Measurements from ENCODE around the gene CCDC86.

Gene CCDC86, protein sequence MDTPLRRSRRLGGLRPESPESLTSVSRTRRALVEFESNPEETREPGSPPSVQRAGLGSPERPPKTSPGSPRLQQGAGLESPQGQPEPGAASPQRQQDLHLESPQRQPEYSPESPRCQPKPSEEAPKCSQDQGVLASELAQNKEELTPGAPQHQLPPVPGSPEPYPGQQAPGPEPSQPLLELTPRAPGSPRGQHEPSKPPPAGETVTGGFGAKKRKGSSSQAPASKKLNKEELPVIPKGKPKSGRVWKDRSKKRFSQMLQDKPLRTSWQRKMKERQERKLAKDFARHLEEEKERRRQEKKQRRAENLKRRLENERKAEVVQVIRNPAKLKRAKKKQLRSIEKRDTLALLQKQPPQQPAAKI

DNA sequence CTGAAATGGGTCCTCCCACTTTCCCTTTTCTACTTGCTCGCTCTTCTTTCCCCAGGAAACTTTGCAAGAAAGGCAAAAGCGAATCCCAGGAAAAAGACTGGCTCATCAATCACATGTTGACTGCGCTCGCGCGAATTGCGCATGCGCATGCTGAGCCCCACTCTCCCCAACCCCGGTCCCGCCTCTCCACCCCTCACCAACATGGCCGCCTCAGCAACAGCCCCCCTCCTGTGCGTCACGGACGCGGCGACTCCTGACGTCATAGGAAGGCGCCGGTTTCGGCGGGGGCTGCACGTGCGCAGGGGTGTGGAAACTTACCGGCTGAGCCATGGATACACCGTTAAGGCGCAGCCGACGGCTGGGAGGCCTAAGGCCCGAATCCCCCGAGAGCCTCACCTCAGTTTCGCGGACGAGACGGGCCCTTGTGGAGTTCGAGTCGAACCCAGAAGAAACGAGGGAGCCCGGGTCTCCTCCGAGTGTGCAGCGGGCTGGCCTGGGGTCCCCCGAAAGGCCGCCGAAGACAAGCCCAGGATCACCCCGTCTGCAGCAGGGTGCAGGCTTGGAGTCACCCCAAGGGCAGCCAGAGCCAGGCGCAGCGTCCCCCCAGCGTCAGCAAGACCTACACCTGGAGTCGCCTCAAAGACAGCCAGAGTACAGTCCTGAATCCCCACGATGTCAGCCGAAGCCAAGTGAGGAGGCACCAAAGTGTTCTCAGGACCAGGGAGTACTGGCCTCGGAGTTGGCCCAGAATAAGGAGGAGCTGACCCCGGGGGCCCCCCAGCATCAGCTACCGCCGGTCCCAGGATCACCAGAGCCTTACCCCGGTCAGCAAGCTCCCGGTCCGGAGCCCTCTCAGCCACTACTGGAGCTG lies at the start of gene CCDC86:
CCDC86 (plus strand) TSS at position 317 of the 871 bp plus-strand sequence; CDS start at position 329, 12 bp downstream.
- no peak for TF ChIP-seq Cebpa-rat (IDR thresholded peaks at IDR 0.05)
- H4K20me1 ChIP-seq, result peaks cover 41% of the 10 kb centered on the region
- H3K4me3 ChIP-seq, result peak within 1 kb of the TSS; percentile 88
- no peaks in the 10 kb centered on the region for H3K9me3 ChIP-seq
- H3K27ac ChIP-seq, result peak within 1 kb of the TSS; percentile 88
- no peaks in the 10 kb centered on the region for H3K27me3 ChIP-seq
- peak within 1 kb of the TSS; percentile 92 for H3K9ac ChIP-seq
- peaks cover 47% of the 10 kb centered on the region for H3K4me1 ChIP-seq
- H3K36me3 ChIP-seq, result peaks cover 10% of the 10 kb centered on the region; the same call in 1 of the 2 replicates
- H3K4me2 ChIP-seq, result peak within 1 kb of the TSS; percentile 97

GRCh38 chr11:60792521-60792920 lies 49.4 kb upstream of the CCDC86 start:
- Histone ChIP-seq H3K4me1 (peaks cover 10% of the 10 kb centered on the region), H3K27me3 (no peaks in the 10 kb centered on the region), H3K9ac (no peak overlapping the region), H4K20me1 (no peaks in the 10 kb centered on the region), H3K27ac (no peak overlapping the region), H3K36me3 (no peaks in the 10 kb centered on the region), H3K4me2 (no peak overlapping the region), H3K9me3 (peaks cover 34% of the 10 kb centered on the region), H3K4me3 (no peak overlapping the region)
- TF ChIP-seq Cebpa-rat (IDR thresholded peaks at IDR 0.05), result no peak

DNA sequence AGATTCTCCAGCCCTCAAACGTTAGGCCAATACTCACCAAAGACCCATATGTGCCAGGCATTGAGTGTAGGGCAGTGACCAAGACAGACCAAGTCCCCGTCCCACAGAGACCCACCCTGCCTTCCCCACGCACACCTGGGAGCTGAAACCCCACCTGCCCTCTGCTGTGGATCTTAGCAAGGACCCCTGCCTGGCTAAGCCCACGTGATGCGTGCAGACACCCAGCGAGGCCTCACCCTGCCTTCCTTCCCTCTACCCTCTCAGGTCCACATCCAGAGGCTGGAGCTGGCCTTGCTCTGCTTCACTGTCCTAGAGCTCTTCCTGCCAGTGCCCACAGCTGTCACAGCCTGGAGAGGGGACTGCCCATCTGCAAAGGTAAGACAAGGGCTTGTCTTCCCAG lies 46.6 kb upstream of the CCDC86 start:
- peaks cover 19% of the 10 kb centered on the region for H3K4me1 ChIP-seq
- H3K4me3 ChIP-seq, result no peak overlapping the region
- TF ChIP-seq Cebpa-rat (IDR thresholded peaks at IDR 0.05), result no peak
- no peaks in the 10 kb centered on the region for H3K36me3 ChIP-seq
- H3K27me3 ChIP-seq, result no peaks in the 10 kb centered on the region
- no peak overlapping the region for H3K9ac ChIP-seq
- H3K9me3 ChIP-seq, result peaks cover 31% of the 10 kb centered on the region
- no peak overlapping the region for H3K27ac ChIP-seq
- H3K4me2 ChIP-seq, result no peak overlapping the region
- H4K20me1 ChIP-seq, result no peaks in the 10 kb centered on the region

GRCh38 chr11:60797846-60798630 lies 43.9 kb upstream of the CCDC86 start:
- H3K9me3 ChIP-seq, result peaks cover 5% of the 10 kb centered on the region; the same call in 1 of the 2 replicates
- H3K9ac ChIP-seq, result no peak overlapping the region
- H3K27me3 ChIP-seq, result no peaks in the 10 kb centered on the region
- H3K27ac ChIP-seq, result no peak overlapping the region
- peak overlapping the region; percentile 56 for H3K4me2 ChIP-seq
- no peak for TF ChIP-seq Cebpa-rat (IDR thresholded peaks at IDR 0.05)
- H3K4me3 ChIP-seq, result no peak overlapping the region
- H4K20me1 ChIP-seq, result no peaks in the 10 kb centered on the region
- H3K36me3 ChIP-seq, result no peaks in the 10 kb centered on the region
- H3K4me1 ChIP-seq, result peaks cover 26% of the 10 kb centered on the region

DNA sequence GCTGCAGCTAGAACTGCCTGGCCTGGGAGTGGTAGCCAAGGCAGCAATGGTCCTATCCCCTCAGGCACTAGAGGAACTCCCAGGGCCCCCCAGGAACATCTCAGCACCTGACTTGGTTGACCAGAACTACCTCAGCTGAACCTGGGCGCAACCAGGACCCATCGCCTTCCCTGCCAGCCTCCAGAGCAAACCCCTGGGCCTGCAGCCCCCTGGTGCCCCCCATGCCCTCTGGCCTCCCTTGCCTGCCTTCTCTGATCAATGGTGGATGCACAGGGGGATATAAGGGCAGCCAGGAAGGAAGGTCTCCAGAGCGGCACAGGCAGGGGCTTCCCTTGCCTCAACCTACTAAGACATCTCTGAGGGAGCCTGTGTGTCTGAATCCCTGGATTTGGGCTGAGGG lies 43.3 kb upstream of the CCDC86 start:
- Histone ChIP-seq H3K4me2 (peak overlapping the region; percentile 56), H3K27ac (no peak overlapping the region), H3K4me3 (no peak overlapping the region), H3K4me1 (peaks cover 26% of the 10 kb centered on the region), H3K9me3 (no peaks in the 10 kb centered on the region), H4K20me1 (no peaks in the 10 kb centered on the region), H3K27me3 (no peaks in the 10 kb centered on the region), H3K36me3 (no peaks in the 10 kb centered on the region), H3K9ac (no peak overlapping the region; the same call in 1 of the 2 replicates)
- TF ChIP-seq Cebpa-rat (IDR thresholded peaks at IDR 0.05), result no peak

GRCh38 chr11:60801194-60801593 lies 40.7 kb upstream of the CCDC86 start:
- Histone ChIP-seq H3K4me3 (no peak overlapping the region), H3K9ac (no peak overlapping the region), H3K27me3 (no peaks in the 10 kb centered on the region), H3K36me3 (no peaks in the 10 kb centered on the region), H3K27ac (no peak overlapping the region), H3K9me3 (no peaks in the 10 kb centered on the region), H3K4me1 (peaks cover 32% of the 10 kb centered on the region), H4K20me1 (no peaks in the 10 kb centered on the region), H3K4me2 (no peak overlapping the region)
- TF ChIP-seq Cebpa-rat (IDR thresholded peaks at IDR 0.05), result no peak

- Histone ChIP-seq H3K4me2 (no peak overlapping the region), H3K27me3 (no peaks in the 10 kb centered on the region), H4K20me1 (no peaks in the 10 kb centered on the region), H3K9me3 (no peaks in the 10 kb centered on the region), H3K27ac (no peak overlapping the region), H3K4me1 (peaks cover 45% of the 10 kb centered on the region), H3K9ac (no peak overlapping the region), H3K4me3 (no peak overlapping the region), H3K36me3 (no peaks in the 10 kb centered on the region)
- TF ChIP-seq Cebpa-rat (IDR thresholded peaks at IDR 0.05), result no peak
Measured at GRCh38 chr11:60803273-60803936, 38.5 kb upstream of the CCDC86 start.

DNA sequence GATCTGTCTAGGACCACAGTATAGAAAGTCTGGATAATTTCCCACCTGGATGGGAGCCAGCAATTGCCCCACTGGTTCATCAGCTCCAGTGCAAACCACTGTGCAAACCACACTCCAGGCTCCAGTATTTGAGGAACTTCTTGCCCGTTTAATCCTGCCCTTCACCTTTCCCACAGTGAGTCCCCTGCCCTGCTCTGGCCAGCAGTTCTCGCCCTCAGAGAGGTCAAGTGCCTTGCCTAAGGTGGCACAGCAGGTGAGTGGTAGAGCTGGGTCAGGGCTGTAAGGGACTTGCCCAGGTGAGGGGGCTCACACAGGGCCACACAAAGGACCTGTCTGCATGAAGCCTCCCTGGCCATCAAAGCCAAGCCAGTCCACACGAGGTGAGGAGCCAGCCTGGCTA lies 32.7 kb upstream of the CCDC86 start:
- H3K4me1 ChIP-seq, result peaks cover 54% of the 10 kb centered on the region
- H3K4me2 ChIP-seq, result no peak overlapping the region
- no peaks in the 10 kb centered on the region for H3K27me3 ChIP-seq

GRCh38 chr11:60809691-60810090 lies 32.2 kb upstream of the CCDC86 start:
- Histone ChIP-seq H3K36me3 (no peaks in the 10 kb centered on the region), H3K27ac (peak overlapping the region; percentile 18; the same call in 1 of the 2 replicates), H3K4me2 (no peak overlapping the region), H3K9ac (no peak overlapping the region), H3K4me1 (peaks cover 54% of the 10 kb centered on the region), H3K27me3 (no peaks in the 10 kb centered on the region), H3K9me3 (peaks cover 22% of the 10 kb centered on the region), H4K20me1 (no peaks in the 10 kb centered on the region), H3K4me3 (no peak overlapping the region)
- no peak for TF ChIP-seq Cebpa-rat (IDR thresholded peaks at IDR 0.05)

More for the DNA sequence above, 32.7 kb upstream of the CCDC86 start:
- Histone ChIP-seq H3K9ac (no peak overlapping the region), H3K27ac (peak overlapping the region; percentile 18; the same call in 1 of the 2 replicates), H4K20me1 (no peaks in the 10 kb centered on the region), H3K4me3 (no peak overlapping the region), H3K9me3 (peaks cover 21% of the 10 kb centered on the region), H3K36me3 (no peaks in the 10 kb centered on the region)
- no peak for TF ChIP-seq Cebpa-rat (IDR thresholded peaks at IDR 0.05)
